ENCODE data around the gene IL37.
"Not testable (repeated sequence)": the region's sequence is repeated elsewhere in the genome, so short reads cannot be mapped to it uniquely, and the experiment has no call there.

IL37 gene

GRCh38 chr2:112923967-112924338, 13.0 kb downstream of the IL37 start:
- no peak for DNase-seq

- DNase-seq = no peak
Observed at GRCh38 chr2:112924360-112924759, 13.4 kb downstream of the IL37 start.

- no peak for DNase-seq
Observed at GRCh38 chr2:112924821-112925220, 13.9 kb downstream of the IL37 start.

GRCh38 chr2:112926707-112927106, 15.7 kb downstream of the IL37 start:
- no peak for DNase-seq

- DNase-seq = no peak
Observed at GRCh38 chr2:112927745-112928144, 16.8 kb downstream of the IL37 start.

- DNase-seq = no peak
Observed at GRCh38 chr2:112933261-112933660, 22.3 kb downstream of the IL37 start.

- DNase-seq = not testable (repeated sequence)
Observed at GRCh38 chr2:112934117-112934516, 23.2 kb downstream of the IL37 start.

- DNase-seq = no peak
Observed at GRCh38 chr2:112936927-112937232, 25.9 kb downstream of the IL37 start.

GRCh38 chr2:112938904-112939303, 27.9 kb downstream of the IL37 start:
- no peak for DNase-seq

- DNase-seq = no peak
Observed at GRCh38 chr2:112939425-112939824, 28.5 kb downstream of the IL37 start.

- DNase-seq = no peak
Observed at GRCh38 chr2:112940859-112941625, 30.1 kb downstream of the IL37 start.

GRCh38 chr2:112941753-112942653, 31.0 kb downstream of the IL37 start:
- DNase-seq = peak; percentile 52

- no peak for DNase-seq
Observed at GRCh38 chr2:112942654-112943002, 31.7 kb downstream of the IL37 start.

- no peak for DNase-seq
Observed at GRCh38 chr2:112944971-112945370, 34.0 kb downstream of the IL37 start.

GRCh38 chr2:112946086-112946485, 35.1 kb downstream of the IL37 start:
- no peak for DNase-seq

- DNase-seq = no peak
Observed at GRCh38 chr2:112947374-112947773, 36.4 kb downstream of the IL37 start.

GRCh38 chr2:112949456-112949855, 38.5 kb downstream of the IL37 start:
- no peak for DNase-seq

- DNase-seq = no peak
Observed at GRCh38 chr2:112954364-112954763, 43.4 kb downstream of the IL37 start.

- no peak for DNase-seq
Observed at GRCh38 chr2:112957511-112957910, 46.5 kb downstream of the IL37 start.

- DNase-seq = no peak
Observed at GRCh38 chr2:112958428-112959108, 47.6 kb downstream of the IL37 start.

- DNase-seq = no peak
Observed at GRCh38 chr2:112959109-112959812, 48.3 kb downstream of the IL37 start.

GRCh38 chr2:112960230-112960825, 49.4 kb downstream of the IL37 start:
- no peak for DNase-seq
